ENCODE data around the gene LY9.
"Not testable (repeated sequence)": the region's sequence is repeated elsewhere in the genome, so short reads cannot be mapped to it uniquely, and the experiment has no call there.

The LY9 gene

GRCh38 chr1:160868141-160868540 is 72.2 kb downstream of the LY9 start:
- no peak for TF ChIP-seq CTCF (IDR thresholded peaks at IDR 0.05; ENCODE audit: poor library complexity, severe bottlenecking)
- no peak for DNase-seq (ENCODE audit: low spot score)
- no peaks in the 10 kb centered on the region for H3K4me1 ChIP-seq (ENCODE audit: insufficient read depth, poor library complexity, severe bottlenecking)
- H3K36me3 ChIP-seq (ENCODE audit: low read depth): no peaks in the 10 kb centered on the region
- no peak overlapping the region for H3K4me3 ChIP-seq (ENCODE audit: severe bottlenecking)
- no peak for ATAC-seq (ENCODE audit: low read depth)
- H3K9me3 ChIP-seq (ENCODE audit: severe bottlenecking): no peaks in the 10 kb centered on the region
- no peak overlapping the region for H3K27ac ChIP-seq (ENCODE audit: poor library complexity, severe bottlenecking)
- H3K27me3 ChIP-seq (ENCODE audit: insufficient read depth, poor library complexity, severe bottlenecking): peaks cover 4% of the 10 kb centered on the region

GRCh38 chr1:160874935-160875334 is 79.0 kb downstream of the LY9 start:
- DNase-seq (ENCODE audit: low spot score): no peak
- no peak overlapping the region for H3K27ac ChIP-seq (ENCODE audit: poor library complexity, severe bottlenecking)
- H3K27me3 ChIP-seq (ENCODE audit: insufficient read depth, poor library complexity, severe bottlenecking): peaks cover 6% of the 10 kb centered on the region
- no peak overlapping the region for H3K4me3 ChIP-seq (ENCODE audit: severe bottlenecking)
- 0 out of 3 replicates have a peak, but pooled peaks have one; percentile 33 for ATAC-seq (ENCODE audit: low read depth)
- no peaks in the 10 kb centered on the region for H3K36me3 ChIP-seq (ENCODE audit: low read depth)
- H3K4me1 ChIP-seq (ENCODE audit: insufficient read depth, poor library complexity, severe bottlenecking): no peaks in the 10 kb centered on the region
- no peaks in the 10 kb centered on the region for H3K9me3 ChIP-seq (ENCODE audit: severe bottlenecking)
- no peak for TF ChIP-seq CTCF (IDR thresholded peaks at IDR 0.05; ENCODE audit: poor library complexity, severe bottlenecking)

- not testable (repeated sequence) for DNase-seq (ENCODE audit: low spot score); H3K4me3 ChIP-seq (ENCODE audit: severe bottlenecking); H3K36me3 ChIP-seq (ENCODE audit: low read depth); H3K9me3 ChIP-seq (ENCODE audit: severe bottlenecking); H3K27me3 ChIP-seq (ENCODE audit: insufficient read depth, poor library complexity, severe bottlenecking); H3K4me1 ChIP-seq (ENCODE audit: insufficient read depth, poor library complexity, severe bottlenecking); H3K27ac ChIP-seq (ENCODE audit: poor library complexity, severe bottlenecking); ATAC-seq (ENCODE audit: low read depth)
These were observed 79.6 kb downstream of the LY9 start for GRCh38 chr1:160875591-160875990.

GRCh38 chr1:160876311-160876710 is 80.3 kb downstream of the LY9 start:
- no peak overlapping the region for H3K4me3 ChIP-seq (ENCODE audit: severe bottlenecking)
- H3K36me3 ChIP-seq (ENCODE audit: low read depth): no peaks in the 10 kb centered on the region
- peaks cover 6% of the 10 kb centered on the region for H3K27me3 ChIP-seq (ENCODE audit: insufficient read depth, poor library complexity, severe bottlenecking)
- ATAC-seq (ENCODE audit: low read depth) (no peak), DNase-seq (ENCODE audit: low spot score) (no peak)
- no peaks in the 10 kb centered on the region for H3K4me1 ChIP-seq (ENCODE audit: insufficient read depth, poor library complexity, severe bottlenecking)
- H3K9me3 ChIP-seq (ENCODE audit: severe bottlenecking): no peaks in the 10 kb centered on the region
- no peak for TF ChIP-seq CTCF (IDR thresholded peaks at IDR 0.05; ENCODE audit: poor library complexity, severe bottlenecking)
- no peak overlapping the region for H3K27ac ChIP-seq (ENCODE audit: poor library complexity, severe bottlenecking)

- TF ChIP-seq CTCF (IDR thresholded peaks at IDR 0.05; ENCODE audit: poor library complexity, severe bottlenecking): no peak
- Histone ChIP-seq H3K4me3 (ENCODE audit: severe bottlenecking) (no peak overlapping the region), H3K27me3 (ENCODE audit: insufficient read depth, poor library complexity, severe bottlenecking) (peaks cover 6% of the 10 kb centered on the region), H3K27ac (ENCODE audit: poor library complexity, severe bottlenecking) (no peak overlapping the region), H3K9me3 (ENCODE audit: severe bottlenecking) (no peaks in the 10 kb centered on the region), H3K4me1 (ENCODE audit: insufficient read depth, poor library complexity, severe bottlenecking) (no peaks in the 10 kb centered on the region), H3K36me3 (ENCODE audit: low read depth) (no peaks in the 10 kb centered on the region)
- no peak for ATAC-seq (ENCODE audit: low read depth)
- DNase-seq (ENCODE audit: low spot score): no peak
These were observed 81.2 kb downstream of the LY9 start for GRCh38 chr1:160877221-160877620.
